GM13977 (cell line): ENCODE results near the gene KCNQ4.

ENCODE experiments used
- DNase-seq: peaks from one replicate; pipeline ENCODE4 v3.0.0; 2012; ENCODE audit warnings: low spot score
- in situ Hi-C: fragments of 300-500 bp; cut with MboI; formaldehyde crosslinking; loops from one replicate; pipeline ENCODE4 v1.12.0; 2022; ENCODE audit warnings: low sequenced_read_pairs, low pct_unique_long_range_greater_than_20kb, mixed read lengths, inconsistent platforms; ENCODE audit not compliant: unreplicated experiment
- TF ChIP-seq, protein P1 (sequence below): IDR thresholded peaks from 2 replicates; pipeline ENCODE4 v1.5.1; 2012; ENCODE audit warnings: mild to moderate bottlenecking, control low read depth; ENCODE audit not compliant: insufficient read depth; ENCODE audit errors: extremely low read depth, missing control alignments

KCNQ4 gene

DNA sequence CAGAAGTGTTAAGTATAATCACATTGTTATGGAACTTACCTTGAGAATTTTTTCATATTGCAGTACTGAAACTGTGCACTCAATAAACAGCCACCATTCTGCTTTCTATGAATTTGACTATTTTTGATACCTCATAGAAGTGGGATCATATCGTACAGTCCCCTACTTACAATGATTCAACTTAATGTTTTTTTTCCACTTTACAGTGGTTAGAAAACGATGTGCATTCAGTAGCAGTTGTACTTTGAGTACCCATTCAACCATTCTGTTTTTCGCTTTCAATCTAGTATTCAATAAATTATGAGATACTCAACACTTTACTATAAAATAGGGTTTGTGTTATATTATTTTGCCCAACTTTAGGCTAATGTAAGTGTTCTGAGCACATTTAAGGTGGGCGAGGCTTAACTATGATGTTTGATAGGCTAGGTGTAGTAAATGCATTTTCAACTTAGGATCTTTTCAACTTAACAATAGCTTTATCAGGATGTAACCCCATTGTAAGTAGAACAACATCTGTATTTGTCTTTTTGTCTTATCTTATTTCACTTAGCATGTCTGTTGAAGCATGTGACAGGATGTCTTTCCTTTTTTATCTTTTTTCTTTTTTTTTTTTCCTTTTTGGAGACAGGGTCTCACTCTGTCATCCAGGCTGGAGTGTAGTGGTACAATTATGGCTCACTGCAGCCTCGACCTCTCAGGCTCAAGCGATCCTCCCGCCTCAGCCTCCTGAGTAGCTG is 42.4 kb upstream of the KCNQ4 start:
- in situ Hi-C loops: no loop called here

GRCh38 chr1:40742363-40743061 is 41.1 kb upstream of the KCNQ4 start:
- no peak for DNase-seq
- in situ Hi-C loops: no loop called here
- TF ChIP-seq, protein P1, sequence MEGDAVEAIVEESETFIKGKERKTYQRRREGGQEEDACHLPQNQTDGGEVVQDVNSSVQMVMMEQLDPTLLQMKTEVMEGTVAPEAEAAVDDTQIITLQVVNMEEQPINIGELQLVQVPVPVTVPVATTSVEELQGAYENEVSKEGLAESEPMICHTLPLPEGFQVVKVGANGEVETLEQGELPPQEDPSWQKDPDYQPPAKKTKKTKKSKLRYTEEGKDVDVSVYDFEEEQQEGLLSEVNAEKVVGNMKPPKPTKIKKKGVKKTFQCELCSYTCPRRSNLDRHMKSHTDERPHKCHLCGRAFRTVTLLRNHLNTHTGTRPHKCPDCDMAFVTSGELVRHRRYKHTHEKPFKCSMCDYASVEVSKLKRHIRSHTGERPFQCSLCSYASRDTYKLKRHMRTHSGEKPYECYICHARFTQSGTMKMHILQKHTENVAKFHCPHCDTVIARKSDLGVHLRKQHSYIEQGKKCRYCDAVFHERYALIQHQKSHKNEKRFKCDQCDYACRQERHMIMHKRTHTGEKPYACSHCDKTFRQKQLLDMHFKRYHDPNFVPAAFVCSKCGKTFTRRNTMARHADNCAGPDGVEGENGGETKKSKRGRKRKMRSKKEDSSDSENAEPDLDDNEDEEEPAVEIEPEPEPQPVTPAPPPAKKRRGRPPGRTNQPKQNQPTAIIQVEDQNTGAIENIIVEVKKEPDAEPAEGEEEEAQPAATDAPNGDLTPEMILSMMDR: no peak

More for the DNA sequence above, 42.4 kb upstream of the KCNQ4 start:
- no peak for DNase-seq
- TF ChIP-seq, protein P1: no peak

GRCh38 chr1:40743452-40743851 is 40.1 kb upstream of the KCNQ4 start:
- TF ChIP-seq, protein P1: no peak
- in situ Hi-C loops: no loop called here

DNA sequence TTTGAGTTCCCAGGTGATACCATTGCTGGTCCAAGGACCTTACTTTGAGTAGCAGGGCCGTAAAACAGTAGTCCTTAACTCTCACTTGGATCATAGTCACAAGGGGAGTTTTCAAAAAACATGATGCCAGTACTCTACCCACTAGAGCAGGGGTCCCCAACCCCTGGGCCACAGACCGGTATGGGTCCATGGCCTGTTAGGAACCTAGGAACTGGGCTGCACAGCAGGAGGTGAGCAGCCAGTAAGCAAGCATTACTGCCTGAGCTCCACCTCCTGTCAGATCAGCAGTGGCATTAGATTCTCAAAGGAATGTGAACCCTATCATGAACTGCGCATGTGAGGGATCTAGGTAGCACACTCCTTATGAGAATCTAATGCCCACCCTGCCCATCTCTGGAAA is 39.7 kb upstream of the KCNQ4 start:
- in situ Hi-C loops: no loop called here
- DNase-seq: no peak
- TF ChIP-seq, protein P1: no peak

More at GRCh38 chr1:40743452-40743851, 40.1 kb upstream of the KCNQ4 start:
- DNase-seq: no peak

- no peak for DNase-seq
- TF ChIP-seq, protein P1: no peak
- in situ Hi-C loops: no loop called here
Observed at GRCh38 chr1:40745176-40745575, 38.4 kb upstream of the KCNQ4 start.

- DNase-seq: no peak
- in situ Hi-C loops: no loop called here
- TF ChIP-seq, protein P1: no peak
Observed at GRCh38 chr1:40746344-40747090, 37.1 kb upstream of the KCNQ4 start.
